HepG2 (cell line): ENCODE data around the gene SRCAP. TPM values are rescaled to one million over a fixed set of nuclear protein-coding genes. Genes with fewer than 3 reads are reported as not detected.
A peak's percentile ranks its signal among the peaks of the same experiment; 100 is the strongest.

Experiments used
- AGO1 ChIP-seq: fragments of 200-400 bp; formaldehyde crosslinking; IDR thresholded peaks from 2 replicates; pipeline ENCODE4 v1.6.1; 2017; ENCODE audit warnings: mild to moderate bottlenecking, low read depth, low read length, moderate library complexity; ENCODE audit not compliant: poor library complexity, severe bottlenecking
- DNMT1 ChIP-seq: sonication (generic); formaldehyde crosslinking; IDR thresholded peaks from 2 replicates; pipeline ENCODE4 v1.5.1; 2020; ENCODE audit warnings: mild to moderate bottlenecking, missing genetic modification reagents
- FOXA1 ChIP-seq, 2 experiments: fragments of 450-650 bp in 1 of 2; sonication (generic) in 1 of 2; formaldehyde crosslinking in 1 of 2; IDR thresholded peaks; 2 replicates each; pipeline versions ENCODE4 v1.4.0 to v1.6.1; 2016 to 2020; ENCODE audit warnings: missing genetic modification reagents in 1 of 2
- GRHL1 ChIP-seq: sonication (generic); formaldehyde crosslinking; conservative IDR thresholded peaks from 2 replicates; pipeline ENCODE4 v1.8.0; 2022; ENCODE audit warnings: missing genetic modification reagents
- HDAC2 ChIP-seq: sonication (generic); formaldehyde crosslinking; IDR thresholded peaks from 2 replicates; pipeline ENCODE4 v1.4.0; 2020; ENCODE audit warnings: missing genetic modification reagents
- PHF21A ChIP-seq: sonication (generic); formaldehyde crosslinking; IDR thresholded peaks from 2 replicates; pipeline ENCODE4 v1.5.0; 2020; ENCODE audit warnings: mild to moderate bottlenecking, missing genetic modification reagents
- POLR2A ChIP-seq, 2 experiments: IDR thresholded peaks; 2 replicates each; pipeline ENCODE4 v1.6.1; 2011; ENCODE audit warnings: low read depth in 2 of 2, low read length in 2 of 2, mild to moderate bottlenecking in 1 of 2, moderate library complexity in 1 of 2; ENCODE audit not compliant: insufficient read depth in 1 of 2
- RELA ChIP-seq: sonication (generic); formaldehyde crosslinking; IDR thresholded peaks from 2 replicates; pipeline ENCODE4 v1.4.0; 2020; ENCODE audit warnings: missing genetic modification reagents
- SP5 ChIP-seq: IDR thresholded peaks from 2 replicates; pipeline ENCODE4 v1.6.1; 2016; ENCODE audit warnings: low read depth, borderline replicate concordance
- SRY ChIP-seq: sonication (generic); formaldehyde crosslinking; IDR thresholded peaks from 2 replicates; pipeline ENCODE4 v1.8.0; 2022; ENCODE audit warnings: mild to moderate bottlenecking, missing genetic modification reagents
- TBL1XR1 ChIP-seq: fragments of 150-350 bp; IDR thresholded peaks from 2 replicates; pipeline ENCODE4 v1.6.1; 2014; ENCODE audit warnings: borderline replicate concordance, low read length; ENCODE audit not compliant: partially characterized antibody
- TFAP4 ChIP-seq: sonication (generic); IDR thresholded peaks from 2 replicates; pipeline ENCODE4 v1.6.1; 2016; ENCODE audit warnings: low read depth, borderline replicate concordance
- THAP9 ChIP-seq: sonication (generic); formaldehyde crosslinking; IDR thresholded peaks from 2 replicates; pipeline ENCODE4; 2020; ENCODE audit warnings: missing genetic modification reagents, mild to moderate bottlenecking, borderline replicate concordance
- YEATS4 ChIP-seq: sonication (generic); formaldehyde crosslinking; IDR thresholded peaks from 2 replicates; pipeline ENCODE4 v1.4.0; 2020; ENCODE audit warnings: missing genetic modification reagents, borderline replicate concordance
- YY1 ChIP-seq: IDR thresholded peaks from 2 replicates; pipeline ENCODE4 v1.6.1; 2011; ENCODE audit warnings: low read length, low read depth, moderate library complexity, mild to moderate bottlenecking; ENCODE audit not compliant: insufficient read depth, insufficient replicate concordance
- ZBTB43 ChIP-seq: sonication (generic); formaldehyde crosslinking; conservative IDR thresholded peaks from 2 replicates; pipeline ENCODE4 v1.4.0; 2020; ENCODE audit warnings: missing genetic modification reagents
- ZNF224 ChIP-seq: sonication (generic); formaldehyde crosslinking; IDR thresholded peaks from 2 replicates; pipeline ENCODE4 v1.5.0; 2020; ENCODE audit warnings: mild to moderate bottlenecking, missing genetic modification reagents
- ZNF264 ChIP-seq: sonication (generic); formaldehyde crosslinking; IDR thresholded peaks from 2 replicates; pipeline ENCODE4 v1.4.0; 2020; ENCODE audit warnings: missing genetic modification reagents
- ZNF326 ChIP-seq: sonication (generic); formaldehyde crosslinking; IDR thresholded peaks from 2 replicates; pipeline ENCODE4 v1.4.0; 2020; ENCODE audit warnings: missing genetic modification reagents, borderline replicate concordance
- ZNF335 ChIP-seq: sonication (generic); formaldehyde crosslinking; IDR thresholded peaks from 2 replicates; pipeline ENCODE4 v1.4.0; 2020; ENCODE audit warnings: missing genetic modification reagents
- ZNF350 ChIP-seq: sonication (generic); formaldehyde crosslinking; IDR thresholded peaks from 2 replicates; pipeline ENCODE4 v1.4.0; 2020; ENCODE audit warnings: mild to moderate bottlenecking, low read depth, missing genetic modification reagents, borderline replicate concordance
- ZNF768 ChIP-seq: sonication (generic); formaldehyde crosslinking; IDR thresholded peaks from 2 replicates; pipeline ENCODE4 v1.4.0; 2020; ENCODE audit warnings: missing genetic modification reagents
- polyA plus RNA-seq, 8 experiments: library from polyadenylated mRNA; depleted of rRNA in 3 of 8; stranded (reverse) in 7 of 8; unstranded in 1 of 8; fragments of >200 nt; fragmentation: Illumina TruSeq in 4 of 8; extraction: Trizol in 4 of 8; gene quantifications; 2 replicates each; pipeline versions ENCODE4 v1.2.1 to v1.2.3, GENCODE V29; 2011 to 2016; ENCODE audit warnings: low read depth in 4 of 8, missing spikeins in 1 of 8, mixed read lengths in 1 of 8; ENCODE audit not compliant: insufficient read depth in 1 of 8
- total RNA-seq, 5 experiments: library from RNA; depleted of rRNA; stranded (reverse); fragments of >200 nt; fragmentation: Illumina TruSeq; extraction: Trizol; gene quantifications; 2 replicates each; pipeline ENCODE4 v1.2.3, GENCODE V29; 2016; ENCODE audit warnings: low read depth in 1 of 5

The SRCAP gene
- total and polyA plus RNA-seq, 2 of the 13 experiments (the other 11 are each of a cell fraction or from before 2014, with no cell fraction given), result 4.9 to 9.0 TPM

- TF ChIP-seq AGO1 (no peak), YY1 (peak; percentile 63), GRHL1 (CRISPR knock-in tag) (no peak), ZNF335 (CRISPR knock-in tag) (0 out of 2 replicates have a peak, but pooled peaks have one; percentile 22), SP5 (CRISPR knock-in tag) (peak; percentile 28; the same call in 1 of the 2 replicates), FOXA1 (IDR thresholded peaks at IDR 0.05) (no peak), FOXA1 (CRISPR knock-in tag; IDR thresholded peaks at IDR 0.05) (peak; percentile 16; the same call in 1 of the 2 replicates), ZNF768 (CRISPR knock-in tag) (peak; percentile 36; the same call in 1 of the 2 replicates), ZBTB43 (CRISPR knock-in tag) (peak; percentile 56; the same call in 1 of the 2 replicates), DNMT1 (CRISPR knock-in tag) (0 out of 2 replicates have a peak, but pooled peaks have one; percentile 57), ZNF224 (CRISPR knock-in tag) (0 out of 2 replicates have a peak, but pooled peaks have one; percentile 57), TBL1XR1 (no peak), ZNF326 (no peak), SRY (CRISPR knock-in tag) (peak; percentile 66; the same call in 1 of the 2 replicates), ZNF264 (CRISPR knock-in tag) (peak; percentile 64; the same call in 1 of the 2 replicates), ZNF350 (CRISPR knock-in tag) (peak; percentile 77; the same call in 1 of the 2 replicates), TFAP4 (peak; percentile 33; the same call in 1 of the 2 replicates), YEATS4 (CRISPR knock-in tag) (peak; percentile 64; the same call in 1 of the 2 replicates), POLR2A (IDR thresholded peaks at IDR 0.05; ENCODE audit: insufficient read depth in 1 of 2, low read depth in 2 of 2, low read length in 2 of 2) (peak; percentile 92 to 96), RELA (no peak), THAP9 (peak; percentile 78; the same call in 1 of the 2 replicates), PHF21A (peak; percentile 77), HDAC2 (CRISPR knock-in tag) (peak; percentile 48; the same call in 1 of the 2 replicates)
Measured at GRCh38 chr16:30747799-30748633, 49.0 kb downstream of the SRCAP start, which contains the start of gene PHKG2 (continued).
